Retinal pigment epithelial cell (primary cell): ENCODE data around the gene SLC35F3.

Source experiments
- DNase-seq: peaks from one replicate; pipeline ENCODE4 v3.0.0-alpha.2; 2010; ENCODE audit warnings: low read depth
- H3K4me3 ChIP-seq: 2 replicates; pipeline ENCODE4 v1.5.1; 2011; ENCODE audit warnings: mild to moderate bottlenecking, low read length, control low read depth, moderate library complexity
- CTCF ChIP-seq: conservative IDR thresholded peaks from 2 replicates; pipeline ENCODE4 v1.5.1; 2011; ENCODE audit warnings: low read depth, low read length, control low read depth, inconsistent platforms

The SLC35F3 gene

GRCh38 chr1:234093741-234094140 is 189.3 kb downstream of the SLC35F3 start:
- TF ChIP-seq CTCF: no peak
- DNase-seq: no peak
- no peak overlapping the region for H3K4me3 ChIP-seq

- no peak for DNase-seq
- H3K4me3 ChIP-seq: no peak overlapping the region
- no peak for TF ChIP-seq CTCF
Measured at GRCh38 chr1:234094172-234094571, 189.7 kb downstream of the SLC35F3 start.

GRCh38 chr1:234096161-234096770 is 191.8 kb downstream of the SLC35F3 start:
- DNase-seq: no peak
- no peak overlapping the region for H3K4me3 ChIP-seq
- TF ChIP-seq CTCF: no peak

- no peak for DNase-seq
- TF ChIP-seq CTCF: no peak
- no peak overlapping the region for H3K4me3 ChIP-seq
Measured at GRCh38 chr1:234102583-234102982, 198.1 kb downstream of the SLC35F3 start.

- no peak for DNase-seq
- H3K4me3 ChIP-seq: no peak overlapping the region
- no peak for TF ChIP-seq CTCF
Measured at GRCh38 chr1:234103198-234103597, 198.7 kb downstream of the SLC35F3 start.

GRCh38 chr1:234106032-234106431 is 201.6 kb downstream of the SLC35F3 start:
- no peak for DNase-seq
- TF ChIP-seq CTCF: no peak
- no peak overlapping the region for H3K4me3 ChIP-seq

- DNase-seq: no peak
- H3K4me3 ChIP-seq: no peak overlapping the region
Measured at GRCh38 chr1:234107416-234108021, 203.0 kb downstream of the SLC35F3 start.

More at GRCh38 chr1:234107416-234108021, 203.0 kb downstream of the SLC35F3 start:
- TF ChIP-seq CTCF: no peak
